WTC11 (cell line): ENCODE measurements around the gene PER3.

Experiments used
- CTCF ChIP-seq: fragments of 200-600 bp; IDR thresholded peaks from 2 replicates; pipeline ENCODE4 v1.8.0; 2022; ENCODE audit warnings: antibody characterized with exemption
- GRHL2 ChIP-seq: fragments of 250-450 bp; sonication (Bioruptor Pico); IDR thresholded peaks from 2 replicates; pipeline ENCODE4 v1.8.0; 2022; ENCODE audit warnings: mild to moderate bottlenecking, moderate library complexity; ENCODE audit not compliant: insufficient replicate concordance, severe bottlenecking
- HMGXB4 ChIP-seq: sonication (generic); formaldehyde crosslinking; IDR thresholded peaks from 2 replicates; pipeline ENCODE4 v1.8.1; 2023; ENCODE audit warnings: mild to moderate bottlenecking, moderate library complexity, missing genetic modification reagents
- PRDM15 ChIP-seq: sonication (generic); formaldehyde crosslinking; IDR thresholded peaks from 2 replicates; pipeline ENCODE4 v1.8.0; 2022; ENCODE audit warnings: missing genetic modification reagents
- ZNF423 ChIP-seq: fragments of 250-450 bp; sonication (Bioruptor Pico); IDR thresholded peaks from 2 replicates; pipeline ENCODE4 v2.1.2; 2022; ENCODE audit warnings: mild to moderate bottlenecking, moderate library complexity

GRCh38 chr1:7888248-7889081, 104.4 kb downstream of the PER3 start:
- no peak for TF ChIP-seq GRHL2 (CRISPR knock-in tag)
- TF ChIP-seq HMGXB4 (CRISPR knock-in tag), result no peak
- TF ChIP-seq CTCF, result no peak
- TF ChIP-seq ZNF423 (CRISPR knock-in tag), result no peak
- no peak for TF ChIP-seq PRDM15 (CRISPR knock-in tag)
